ENCODE results near the gene ATAD3B.
"Not testable (repeated sequence)": the region's sequence is repeated elsewhere in the genome, so short reads cannot be mapped to it uniquely, and the experiment has no call there.

The ATAD3B gene

DNA sequence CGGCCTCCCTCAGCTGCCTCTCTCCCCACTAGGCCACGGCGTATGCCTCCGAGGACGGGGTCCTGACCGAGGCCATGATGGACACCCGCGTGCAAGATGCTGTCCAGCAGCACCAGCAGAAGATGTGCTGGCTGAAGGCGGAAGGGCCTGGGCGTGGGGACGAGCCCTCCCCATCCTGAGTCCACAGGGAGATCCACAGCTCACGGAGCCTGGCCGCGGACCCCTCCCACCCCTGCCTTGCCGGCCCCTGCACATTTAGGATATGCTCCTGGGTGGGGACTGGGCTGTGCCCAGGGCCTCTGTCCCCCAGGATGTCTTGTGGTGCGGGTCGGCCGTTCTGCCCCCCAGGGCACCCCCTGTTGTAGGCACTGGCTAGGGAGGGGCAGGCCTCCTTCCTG is 62.3 kb downstream of the ATAD3B start:
- not testable (repeated sequence) for DNase-seq (ENCODE audit: low read depth)

DNA sequence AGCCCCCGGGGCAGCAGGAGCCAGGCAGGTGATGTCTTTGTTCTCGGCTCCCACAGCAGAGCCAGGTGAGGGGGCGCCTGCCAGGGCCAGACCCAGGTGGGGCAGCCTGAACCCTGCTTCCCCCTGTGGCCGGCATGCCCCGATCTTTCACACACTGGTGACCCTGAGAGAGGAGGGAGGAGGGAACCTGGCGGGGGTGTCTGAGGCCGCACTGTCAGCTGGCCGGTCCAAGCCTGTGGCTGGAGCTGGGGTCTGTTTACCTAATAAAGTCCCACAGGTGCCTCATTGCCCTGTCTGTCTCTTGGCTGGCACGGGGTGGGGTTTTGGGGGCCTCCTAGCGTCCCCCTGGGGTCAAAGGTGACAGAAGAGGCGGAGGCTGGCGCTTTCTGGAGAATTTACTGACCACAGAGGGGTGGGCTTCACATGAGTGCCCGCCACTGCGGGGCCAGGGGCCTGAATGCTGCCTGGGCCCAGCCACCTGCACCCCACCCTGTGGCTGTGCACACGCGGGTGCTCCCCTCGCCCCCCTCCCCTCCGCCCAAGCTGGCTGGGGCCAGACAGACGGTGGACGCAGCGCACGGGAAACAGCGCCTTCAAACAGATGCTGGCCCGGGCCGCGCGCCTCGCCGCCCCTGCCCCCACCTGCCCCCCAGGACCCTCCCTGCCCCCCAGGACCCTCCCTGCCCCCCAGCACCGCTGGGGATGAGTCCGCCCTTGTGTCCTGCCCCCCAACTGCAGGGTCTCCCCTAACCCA is 63.0 kb downstream of the ATAD3B start:
- no peak for DNase-seq (ENCODE audit: low read depth)

DNA sequence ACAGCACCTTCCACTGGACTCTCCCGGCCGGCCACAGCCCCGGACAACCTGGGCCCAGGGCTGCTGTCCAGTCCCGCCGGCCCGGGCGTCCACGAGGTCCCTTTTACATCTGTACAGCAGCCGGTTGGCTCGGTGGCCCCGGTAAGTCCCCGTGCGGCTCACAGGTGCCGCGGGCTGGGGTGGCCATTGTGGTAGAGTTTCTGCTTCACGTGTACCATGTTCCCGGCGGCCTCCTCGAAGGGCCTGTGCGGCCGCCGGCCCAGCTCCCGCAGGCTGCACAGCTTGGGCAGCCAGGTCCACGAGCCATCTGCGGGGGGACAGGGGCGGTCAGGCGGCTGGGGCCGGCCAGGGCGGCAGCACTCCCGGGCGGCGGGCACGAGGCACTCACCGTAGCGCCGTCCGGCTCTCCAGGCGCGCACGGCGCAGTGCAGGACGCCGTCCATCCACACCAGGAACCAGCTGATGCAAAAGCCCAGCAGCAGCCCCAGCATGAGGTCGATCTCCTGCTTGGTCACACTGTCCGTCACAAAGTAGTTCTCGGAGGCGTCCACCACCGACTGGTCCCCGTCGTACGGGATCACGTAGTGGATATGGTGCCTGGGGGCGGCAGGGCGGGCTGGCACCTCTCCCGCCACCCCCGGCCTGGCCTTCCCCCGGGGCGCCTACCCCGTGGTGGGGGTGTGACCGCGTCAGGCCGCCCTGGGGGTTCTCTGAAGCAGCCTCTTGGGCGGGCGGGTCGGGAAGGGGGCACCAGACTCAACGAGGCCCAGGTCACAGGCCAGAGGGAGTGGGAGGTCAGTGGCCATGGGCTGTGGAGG is 63.8 kb downstream of the ATAD3B start:
- DNase-seq (ENCODE audit: low read depth): no peak

- no peak for DNase-seq (ENCODE audit: low read depth)
Observed at GRCh38 chr1:1536019-1536937, 64.7 kb downstream of the ATAD3B start.

DNA sequence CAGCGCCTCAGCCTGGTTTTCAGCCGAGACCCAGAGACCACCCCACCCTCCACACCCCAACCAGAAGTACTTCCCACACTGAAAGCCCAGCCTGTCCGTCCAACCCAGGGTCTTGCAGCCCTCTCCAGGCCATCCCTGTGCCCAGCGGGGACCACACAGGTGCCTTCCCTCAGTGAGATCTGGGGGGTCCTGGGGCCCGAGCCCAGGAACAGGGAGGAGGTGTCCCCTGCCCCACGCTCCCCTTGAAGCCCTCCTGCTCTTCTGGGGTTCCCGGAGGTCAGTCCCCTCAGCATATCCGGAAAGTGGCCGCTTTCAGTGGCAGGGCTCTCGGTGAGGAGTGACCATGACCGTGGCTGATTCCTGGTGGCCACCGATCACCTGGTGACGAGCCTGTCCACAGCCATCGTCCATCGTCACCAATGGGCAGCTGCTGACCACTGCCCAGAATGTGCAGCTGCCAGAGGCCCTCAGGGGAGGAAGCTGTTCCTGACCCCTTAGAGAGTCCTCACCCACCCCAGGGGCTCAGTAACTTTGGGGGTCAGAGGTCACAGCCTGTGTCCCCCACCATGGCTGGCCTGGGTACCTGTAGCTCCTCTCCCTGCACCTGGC is 65.5 kb downstream of the ATAD3B start:
- no peak for DNase-seq (ENCODE audit: low read depth)

DNA sequence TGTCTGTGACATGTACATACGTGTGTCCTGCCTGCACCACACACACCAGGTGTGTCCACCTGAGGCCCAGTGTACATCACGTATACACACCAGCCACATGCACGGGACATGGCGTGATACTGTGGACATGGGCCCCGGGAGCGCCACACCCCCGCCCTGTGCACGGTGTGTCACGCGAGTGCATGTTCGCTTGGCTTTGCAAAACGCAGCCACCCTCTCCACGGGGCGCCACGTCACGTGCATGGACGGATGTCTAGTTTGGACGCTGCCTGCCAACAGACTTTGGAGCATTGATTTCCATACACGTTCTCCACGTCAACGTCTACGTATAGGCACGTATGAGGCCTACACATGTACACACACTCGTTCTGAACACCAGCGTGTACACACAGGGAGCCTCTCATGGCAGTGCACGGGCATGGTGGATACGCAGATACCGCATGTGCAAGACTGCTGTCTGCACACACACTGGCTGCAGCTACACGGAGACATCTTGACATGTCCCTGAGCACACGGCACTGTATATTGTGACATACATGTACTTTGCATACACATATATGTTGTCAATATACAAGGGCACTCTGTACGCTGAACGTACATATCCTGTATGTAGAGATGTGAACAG is 66.2 kb downstream of the ATAD3B start:
- DNase-seq (ENCODE audit: low read depth): no peak

DNA sequence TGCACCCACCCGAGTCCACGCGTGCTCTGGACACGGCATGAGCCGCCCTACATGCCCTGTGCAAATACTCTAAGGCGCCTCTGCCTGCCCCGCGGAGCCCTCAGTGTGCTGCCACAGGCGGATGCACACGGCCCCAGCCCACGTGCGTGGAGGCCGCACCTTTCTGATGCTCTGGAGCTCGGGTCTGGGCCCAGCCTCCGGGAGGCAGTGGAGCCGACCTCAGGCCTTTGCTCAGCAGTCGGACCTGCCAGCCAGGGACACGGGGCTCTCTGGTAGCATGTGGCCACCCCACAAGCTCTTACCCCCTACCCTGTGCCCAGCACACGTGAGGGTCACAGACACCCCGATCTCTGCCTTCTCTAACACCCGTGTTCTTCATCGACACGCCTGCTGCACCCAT is 66.8 kb downstream of the ATAD3B start:
- DNase-seq (ENCODE audit: low read depth): no peak

DNA sequence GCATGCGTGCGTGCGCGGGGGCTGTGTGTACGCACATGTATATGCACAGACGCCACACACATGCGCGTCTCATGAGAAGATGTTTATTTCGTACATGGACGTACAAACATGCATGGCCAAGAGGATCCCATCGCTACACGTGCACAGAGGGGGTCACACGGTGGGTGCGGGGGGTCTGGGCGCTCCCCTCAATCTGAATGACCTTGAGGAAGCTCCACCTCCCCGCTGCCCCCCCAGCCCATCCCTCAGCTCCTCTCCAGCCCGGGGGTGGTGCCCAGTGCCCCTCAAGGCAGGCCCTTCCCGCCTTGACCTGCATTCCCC is 67.4 kb downstream of the ATAD3B start:
- DNase-seq (ENCODE audit: low read depth): no peak

- DNase-seq (ENCODE audit: low read depth): peak; percentile 61
Observed at GRCh38 chr1:1539310-1540089, 67.9 kb downstream of the ATAD3B start.

DNA sequence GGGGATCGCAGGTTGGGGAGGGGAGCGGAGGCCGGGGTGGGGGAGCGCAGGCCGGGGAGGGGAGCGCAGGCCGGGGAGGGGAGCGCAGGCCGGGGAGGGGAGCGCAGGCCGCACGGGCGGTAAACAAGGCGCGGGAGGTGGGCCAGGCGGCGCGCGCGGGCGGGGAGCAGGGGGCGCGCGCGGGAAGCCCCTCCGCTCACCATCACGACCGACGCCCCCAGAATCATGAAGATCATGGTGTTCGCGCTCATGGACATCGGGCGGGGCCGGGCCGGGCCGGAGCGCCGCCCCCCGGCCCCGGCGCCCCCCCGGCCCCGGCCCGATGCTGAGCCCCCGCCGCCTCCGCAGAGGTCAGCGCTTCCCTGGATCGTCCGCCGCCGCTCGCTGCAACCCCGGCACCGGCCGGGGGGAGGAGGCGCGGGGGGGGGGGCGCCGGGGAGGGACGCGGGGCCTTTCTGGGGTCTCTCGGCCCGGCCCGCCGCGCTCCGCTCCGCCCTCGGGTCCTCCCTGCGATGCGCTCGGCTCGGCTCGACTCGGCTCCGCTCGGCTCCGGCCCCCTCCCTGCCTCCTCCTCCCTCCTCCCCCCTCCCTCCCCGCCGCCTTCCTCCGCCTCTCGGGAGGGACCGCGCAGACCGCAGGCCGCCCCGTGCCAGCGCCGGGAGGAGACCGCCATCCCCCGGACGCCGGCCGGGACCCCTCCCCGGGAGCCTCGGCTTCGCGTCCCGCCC is 68.7 kb downstream of the ATAD3B start, which contains the start of gene TMEM240:
TSS of gene TMEM240 (minus strand) at position 535 of the 728 bp plus-strand sequence. CDS start at position 257, 278 bp downstream.
- DNase-seq (ENCODE audit: low read depth): peak; percentile 82

DNA sequence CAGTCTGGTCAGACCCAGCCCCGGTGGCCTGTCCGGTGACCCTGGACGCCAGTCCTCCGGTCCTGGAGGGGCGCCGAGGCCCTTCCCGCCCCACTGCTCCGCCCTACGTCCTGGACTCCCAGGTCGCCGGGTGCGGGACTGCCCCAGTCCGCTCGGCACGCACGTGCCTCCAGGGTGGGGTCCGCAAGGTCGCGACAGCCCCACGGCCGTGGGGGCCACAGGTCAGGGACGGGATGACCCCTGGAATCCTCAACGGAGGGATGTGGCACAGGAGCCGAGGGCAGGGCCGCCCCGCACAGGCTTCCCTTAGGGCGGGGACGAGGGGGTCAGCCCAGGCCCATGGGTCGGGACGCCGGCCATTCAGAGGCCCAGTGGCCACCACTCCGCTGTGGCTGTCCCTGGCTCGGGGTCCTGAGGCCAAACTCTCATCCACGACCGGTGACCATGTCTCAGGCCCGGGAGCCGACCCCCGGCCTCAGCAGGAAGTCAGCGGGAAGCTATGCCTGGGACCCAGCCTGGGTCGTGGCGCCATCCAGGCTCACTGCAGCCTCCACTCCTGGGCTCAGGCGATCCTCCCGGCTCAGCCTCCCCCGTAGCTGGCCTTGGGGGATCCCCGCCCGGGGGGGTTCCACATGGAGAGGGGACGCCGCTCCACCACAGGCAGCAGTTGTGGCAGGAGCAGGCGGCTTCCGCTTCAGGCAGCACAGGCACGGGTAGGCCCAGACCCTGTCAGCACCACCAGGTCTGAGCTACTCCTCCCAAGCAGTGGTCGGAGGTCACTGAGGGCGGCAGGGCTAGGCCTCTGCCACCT is 69.5 kb downstream of the ATAD3B start:
- DNase-seq (ENCODE audit: low read depth): no peak

- no peak for DNase-seq (ENCODE audit: low read depth)
Observed at GRCh38 chr1:1541956-1542765, 70.6 kb downstream of the ATAD3B start.

GRCh38 chr1:1542766-1543705 is 71.5 kb downstream of the ATAD3B start:
- no peak for DNase-seq (ENCODE audit: low read depth)

DNA sequence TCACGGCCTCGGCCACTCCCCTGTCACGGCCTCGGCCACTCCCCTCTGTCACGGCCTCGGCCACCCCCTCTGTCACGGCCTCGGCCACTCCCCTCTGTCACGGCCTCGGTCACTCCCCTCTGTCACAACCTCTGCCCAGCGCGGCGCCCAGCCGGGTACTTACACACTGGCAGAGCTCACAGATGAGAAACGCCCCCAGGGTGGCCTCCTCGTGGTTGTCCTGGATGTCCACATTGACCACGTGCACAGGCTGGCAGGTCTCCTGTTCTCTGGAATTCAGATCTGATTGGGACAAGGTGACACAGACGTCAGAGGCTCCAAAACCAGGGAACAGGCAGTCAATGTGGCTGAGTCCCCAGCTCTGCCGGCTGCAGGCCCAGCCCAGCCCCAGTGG is 72.1 kb downstream of the ATAD3B start:
- no peak for DNase-seq (ENCODE audit: low read depth)

DNA sequence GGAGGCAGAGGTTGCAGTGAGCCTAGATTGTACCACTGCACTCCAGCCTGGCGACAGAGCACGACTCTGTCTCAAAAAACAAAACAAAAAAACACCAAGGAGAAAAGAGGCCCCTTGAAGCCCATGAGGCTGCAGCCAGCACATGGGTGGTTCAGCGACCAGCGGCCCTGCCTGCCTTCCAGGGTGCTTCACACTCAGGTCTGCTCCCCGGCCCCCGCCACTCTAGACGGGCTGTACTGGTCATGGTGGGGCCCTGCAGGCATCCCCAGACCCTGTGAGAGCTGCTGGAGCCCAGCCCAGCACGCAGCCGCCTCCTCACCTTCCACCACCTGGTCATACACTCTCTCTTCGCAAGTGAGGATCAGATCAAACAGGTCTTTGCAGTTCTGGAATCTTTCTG is 73.0 kb downstream of the ATAD3B start:
- no peak for DNase-seq (ENCODE audit: low read depth)
